NCI-H446 (cell line): ENCODE results near the gene DNM3.

Experiments used
- DNase-seq, 2 experiments: peaks; one replicate each; lab custom pipeline; 2025; lab: John Stamatoyannopoulos, UW

DNM3 gene

DNA sequence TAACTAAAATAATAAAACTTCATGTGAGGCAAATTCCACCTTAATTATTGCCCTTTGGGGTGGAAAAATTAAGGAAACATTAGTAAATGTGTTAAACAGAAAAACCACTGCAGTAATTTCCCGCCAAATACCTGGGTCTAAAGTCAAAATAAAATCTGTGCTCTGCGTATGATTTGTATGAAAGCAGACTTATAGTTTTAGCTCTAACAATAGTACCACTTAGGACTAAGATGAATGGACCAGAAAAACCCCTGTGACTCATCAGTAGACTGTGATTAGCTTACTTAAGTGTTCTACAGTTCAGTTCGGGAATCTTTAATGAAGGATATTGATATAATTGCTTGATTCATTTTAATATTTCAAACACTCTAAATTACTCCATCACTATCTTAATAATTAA is 555.9 kb downstream of the DNM3 start:
- DNase-seq: no peak

DNA sequence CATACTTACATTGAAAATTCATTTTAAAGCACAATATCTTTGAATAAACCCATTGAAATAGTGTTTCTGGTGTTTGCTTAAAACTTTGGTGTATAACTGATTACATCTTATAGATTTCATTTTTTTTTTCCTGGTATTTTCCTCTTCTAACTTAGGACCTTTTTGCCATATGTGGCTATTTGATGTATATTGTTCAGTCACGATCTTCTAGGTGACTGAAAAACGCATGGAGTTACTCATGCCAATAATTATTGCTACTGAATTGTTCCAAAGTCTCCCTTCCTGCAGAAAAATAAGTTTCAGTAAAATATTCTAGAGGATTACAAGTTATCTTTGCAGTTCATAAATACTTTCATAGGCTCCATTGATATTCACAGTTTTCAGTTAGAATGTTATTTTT is 556.3 kb downstream of the DNM3 start:
- no peak for DNase-seq

DNA sequence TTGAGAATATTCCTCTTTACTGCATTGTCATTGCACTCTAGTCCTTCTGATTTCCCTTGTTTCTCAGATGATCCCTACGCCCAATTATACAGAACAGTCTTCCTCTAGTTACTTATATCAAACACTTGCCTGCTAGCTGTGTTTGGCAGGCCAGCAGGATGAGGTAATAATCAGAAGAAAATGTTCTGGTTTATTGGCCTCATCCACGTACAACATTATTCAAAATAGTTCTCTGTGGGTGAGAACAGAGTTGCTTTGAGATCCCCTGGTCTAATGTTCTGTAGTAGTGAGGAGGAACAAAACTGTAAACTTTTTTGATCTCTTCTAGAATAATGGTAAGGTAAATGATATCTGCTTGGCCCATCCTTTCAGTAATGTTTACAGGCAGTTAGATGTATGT is 556.9 kb downstream of the DNM3 start:
- peak in 1 of 2 experiments; percentile 29 for DNase-seq

DNA sequence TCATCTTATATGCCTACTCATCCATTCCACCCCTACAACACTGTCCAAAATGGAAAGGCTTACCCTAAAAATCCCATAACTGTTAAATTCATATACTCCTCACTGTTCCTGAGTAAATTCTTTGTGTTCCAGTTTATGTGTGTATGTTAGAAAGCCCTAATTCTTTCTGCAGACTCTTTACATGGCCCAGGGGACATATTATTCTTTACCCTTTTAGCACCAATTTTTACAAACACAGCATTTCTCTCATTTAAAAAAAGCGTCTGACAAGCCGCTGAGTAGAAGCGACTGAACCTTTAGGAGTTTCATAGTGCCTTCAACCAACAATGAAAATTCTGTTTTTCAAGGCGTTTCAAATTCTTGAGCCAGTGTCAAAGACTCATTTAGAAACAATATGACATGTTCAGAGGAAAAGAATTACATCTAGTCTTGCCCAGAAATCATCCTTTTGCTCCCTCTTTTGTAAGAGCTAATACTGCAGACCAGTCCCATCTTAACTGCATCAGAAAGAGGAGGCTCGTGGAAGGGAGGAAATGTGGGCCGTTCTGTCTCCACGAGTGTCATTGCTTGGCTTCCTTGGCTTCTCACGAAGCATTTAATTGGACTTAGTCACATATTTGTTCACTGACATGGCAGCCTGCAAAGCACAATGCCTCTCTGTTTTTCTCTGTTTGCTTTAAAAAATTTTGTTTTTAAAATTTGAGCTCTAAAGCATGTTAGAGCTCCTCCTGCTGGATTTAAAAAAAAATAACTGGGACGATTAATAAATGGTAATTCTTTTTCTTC is 557.9 kb downstream of the DNM3 start:
- peak; percentile 87 to 88 for DNase-seq

DNA sequence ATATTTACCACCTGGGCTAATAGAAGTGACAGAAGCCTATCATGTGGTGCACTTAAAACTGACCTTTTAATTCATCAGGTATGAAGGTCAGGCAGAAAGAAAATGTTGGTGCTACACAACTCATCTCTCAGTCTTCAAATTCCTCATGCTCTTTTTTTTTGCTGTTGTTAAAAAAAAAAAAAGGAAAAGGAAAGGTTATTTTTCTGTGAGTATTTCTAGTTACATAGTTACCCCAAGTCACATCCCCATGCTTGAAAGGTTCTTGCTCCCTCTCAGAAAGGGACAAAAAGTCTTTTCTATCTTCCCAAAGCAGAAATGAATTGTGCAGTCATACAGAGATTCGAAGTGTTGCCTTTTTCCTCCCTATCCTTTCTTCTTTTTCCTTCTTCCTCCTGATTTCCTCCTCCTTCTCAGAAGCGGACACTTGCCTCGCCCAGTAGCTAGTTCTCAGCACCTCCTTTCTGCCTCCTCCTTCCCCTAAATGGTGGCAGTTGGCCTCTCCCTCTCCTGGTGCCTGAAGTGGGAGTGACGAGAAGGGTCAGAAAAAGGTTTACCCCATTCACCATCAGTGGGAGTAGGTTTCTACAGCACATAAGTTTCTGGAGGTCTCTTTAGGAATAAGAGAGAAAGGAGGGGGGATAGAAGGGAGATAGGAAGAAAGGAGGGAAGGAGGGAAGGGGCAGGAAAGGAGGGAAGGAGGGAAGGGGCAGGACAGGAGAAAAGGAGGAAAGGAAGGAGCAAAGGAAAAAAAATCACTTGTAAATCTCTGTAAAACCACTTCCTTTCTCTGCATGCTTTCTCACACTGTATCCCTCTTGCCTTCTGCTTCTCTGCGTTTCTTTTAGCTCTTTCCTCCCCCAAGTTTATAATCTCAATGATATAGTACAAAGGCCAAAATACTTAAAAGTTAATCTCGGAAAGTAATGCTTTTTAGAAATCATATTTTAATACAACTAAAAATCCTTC is 558.7 kb downstream of the DNM3 start:
- no peak for DNase-seq

DNA sequence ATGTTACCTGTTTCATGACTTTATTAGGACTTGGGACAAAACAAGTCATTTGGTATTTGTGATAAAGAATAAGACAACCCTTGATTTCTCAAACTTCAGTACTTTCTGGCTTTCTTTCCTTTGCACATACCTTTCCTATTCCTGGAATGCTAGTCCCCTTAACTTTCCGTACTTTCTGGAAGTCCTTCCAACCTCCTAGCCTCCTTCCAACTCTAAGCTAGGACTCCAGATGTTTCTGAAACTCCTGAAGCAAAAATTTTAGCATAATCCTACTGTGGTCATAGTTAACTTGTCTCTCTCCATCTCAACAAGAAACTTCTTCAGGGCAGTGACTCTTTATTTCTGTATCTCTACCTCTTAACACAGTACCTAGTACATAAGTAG is 559.4 kb downstream of the DNM3 start:
- DNase-seq: no peak

DNA sequence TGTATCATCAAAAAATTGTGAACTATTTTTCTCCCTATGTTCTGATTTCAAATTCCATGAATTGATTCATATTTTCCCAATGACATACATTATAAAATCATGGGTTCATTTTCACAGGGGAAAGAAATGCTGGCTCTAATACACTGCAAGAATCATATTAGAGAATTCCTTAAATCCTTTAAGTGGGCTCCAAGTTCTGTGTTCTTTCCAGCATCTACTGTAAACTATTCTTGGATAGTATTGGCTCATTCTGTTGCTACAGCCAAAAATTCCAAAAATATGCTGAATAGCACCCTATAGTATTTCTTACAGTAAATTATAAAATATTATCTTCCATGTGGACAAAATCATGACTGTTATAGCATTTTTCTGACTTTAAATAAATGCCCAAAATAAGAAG is 560.2 kb downstream of the DNM3 start:
- no peak for DNase-seq

DNA sequence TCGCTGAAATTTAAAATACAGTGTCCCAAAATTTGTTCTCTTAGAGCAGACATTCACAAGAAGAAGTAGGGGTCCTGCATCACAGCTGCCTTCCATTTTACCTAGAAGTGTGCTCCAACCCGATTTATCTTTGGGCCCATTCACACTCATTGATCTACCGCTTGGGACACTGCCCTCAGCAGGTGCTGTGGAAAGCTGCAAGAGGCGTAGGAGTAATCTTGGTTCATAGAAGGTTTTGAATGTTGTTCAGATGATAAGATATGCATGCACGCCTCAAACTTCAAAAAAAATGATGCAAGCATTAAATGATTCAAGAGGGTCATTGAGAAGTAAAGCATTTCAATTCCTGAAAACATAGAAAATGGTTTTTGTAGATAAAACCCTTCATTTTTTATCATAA is 560.6 kb downstream of the DNM3 start:
- DNase-seq: peak in 1 of 2 experiments; percentile 22

DNA sequence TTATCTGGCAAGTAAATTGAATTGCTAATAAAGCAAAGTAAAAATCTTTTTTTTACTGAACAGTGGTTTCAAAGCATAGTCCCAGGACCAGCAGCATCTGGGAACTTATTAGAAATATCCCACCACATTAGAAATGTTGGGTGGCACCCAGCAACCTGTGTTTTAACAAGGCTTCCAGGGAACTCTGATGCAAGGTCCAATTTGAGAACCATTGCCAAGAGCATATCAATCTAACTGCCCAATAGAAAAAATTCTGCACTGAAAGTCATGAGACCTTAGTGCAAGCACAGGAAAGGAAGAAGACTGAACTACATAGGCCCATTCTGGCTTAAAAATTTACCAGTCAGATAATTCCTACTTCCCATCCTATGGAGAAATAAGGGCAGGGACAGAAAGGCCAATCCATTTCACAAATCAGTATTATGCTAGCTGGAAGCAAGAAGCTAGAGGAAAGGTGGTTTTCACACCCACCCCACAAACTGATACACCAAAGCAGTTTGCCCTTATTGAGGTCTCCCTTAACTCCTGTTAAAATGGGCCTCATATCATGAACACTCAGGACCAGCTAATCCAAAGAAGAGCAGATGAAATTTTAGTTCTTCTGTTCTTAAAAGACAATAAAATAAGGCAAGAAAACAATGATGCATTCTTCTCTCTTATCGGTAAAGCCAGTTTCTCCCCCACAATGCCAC is 561.7 kb downstream of the DNM3 start:
- DNase-seq: peak in 1 of 2 experiments; percentile 13

DNA sequence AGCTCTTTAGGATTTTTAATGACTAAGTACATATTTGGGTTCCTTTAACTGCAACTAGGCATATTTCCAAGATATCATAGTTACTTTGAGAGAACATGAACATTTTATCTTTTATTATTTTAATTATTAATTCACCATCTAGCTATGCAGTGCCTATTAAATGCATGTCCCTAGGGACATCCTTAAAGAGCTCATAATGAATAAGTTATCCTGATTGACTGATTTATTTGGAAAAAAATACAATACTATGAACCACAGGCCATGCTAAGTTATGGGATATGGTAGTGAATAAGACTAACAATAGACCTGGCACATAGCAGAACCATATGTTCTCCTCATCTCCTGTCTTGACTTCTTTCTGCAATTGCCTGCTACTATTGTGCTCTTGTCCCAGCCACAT is 562.8 kb downstream of the DNM3 start:
- peak in 1 of 2 experiments; percentile 48 for DNase-seq

DNA sequence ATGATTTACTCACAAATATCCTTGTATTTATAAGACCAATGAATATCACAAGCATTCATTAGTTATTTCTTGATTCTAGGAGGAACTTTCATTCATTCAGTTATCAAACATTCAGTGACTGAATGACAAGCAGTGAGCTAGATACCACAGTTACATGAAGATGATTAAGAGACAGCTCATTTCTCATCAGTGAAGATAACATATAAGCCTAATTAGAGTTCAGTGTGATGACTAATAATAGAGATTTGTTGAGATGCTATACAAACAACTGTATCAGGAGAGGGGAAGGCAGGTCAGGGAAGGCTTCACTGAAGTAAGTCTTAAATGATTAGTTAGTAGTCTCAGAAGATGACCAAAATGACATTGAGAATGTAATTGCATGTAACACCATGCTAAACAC is 564.6 kb downstream of the DNM3 start:
- DNase-seq: no peak

DNA sequence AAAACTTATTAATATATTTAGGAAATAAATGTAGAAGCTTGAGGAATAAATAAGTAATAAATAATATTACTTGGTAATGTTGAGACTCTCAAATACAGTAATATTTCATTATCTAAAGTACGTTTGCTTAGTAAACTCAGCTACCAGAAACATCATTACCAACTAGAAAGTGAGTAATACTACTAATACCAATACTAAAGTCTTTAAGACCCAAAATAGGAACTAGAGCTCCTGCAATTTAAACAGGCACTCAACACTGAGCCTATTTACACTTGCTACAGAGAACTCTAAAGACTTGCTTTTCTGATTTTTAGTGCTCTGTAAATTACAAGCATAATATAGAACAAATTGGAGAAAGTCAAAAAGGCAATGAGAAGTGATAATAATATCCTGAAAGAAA is 565.7 kb downstream of the DNM3 start:
- DNase-seq: no peak

DNA sequence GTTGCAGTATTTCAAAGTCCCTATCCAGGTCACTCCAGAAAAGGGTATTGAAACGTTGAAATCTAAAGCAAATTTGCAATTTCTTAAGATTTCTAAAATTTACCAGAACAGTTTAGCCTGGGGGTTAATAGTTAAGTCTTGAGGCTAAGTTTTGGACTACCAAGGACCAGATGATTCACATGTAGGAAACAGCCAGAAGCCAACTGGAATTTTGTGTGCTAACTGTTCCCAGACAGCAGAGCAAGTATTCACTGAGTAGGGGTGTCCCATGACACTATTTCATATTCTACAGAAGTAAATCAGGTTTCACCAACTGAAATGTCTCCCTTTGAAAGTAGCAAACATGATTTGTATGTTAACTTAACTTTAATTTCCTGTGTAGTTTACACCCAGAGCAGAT is 567.7 kb downstream of the DNM3 start:
- DNase-seq: no peak

DNA sequence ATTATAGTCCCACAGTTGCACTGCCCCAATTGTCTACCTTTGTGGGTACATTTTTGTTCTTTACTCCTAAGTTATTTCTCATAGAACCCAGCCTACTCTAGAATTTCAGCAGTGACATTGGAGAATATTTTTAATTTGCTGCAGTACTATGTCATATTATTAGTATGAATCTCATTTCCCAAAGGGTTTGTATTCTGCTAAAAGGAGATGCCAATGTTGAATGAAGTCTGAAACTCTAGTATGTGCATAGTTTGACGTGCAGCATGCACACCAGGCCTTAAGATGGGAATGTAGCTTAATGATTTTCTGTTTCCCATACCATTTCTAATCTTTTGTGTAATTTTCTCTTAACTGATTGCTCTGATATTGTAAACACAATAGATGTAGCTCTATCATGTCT is 568.7 kb downstream of the DNM3 start:
- DNase-seq: no peak

DNA sequence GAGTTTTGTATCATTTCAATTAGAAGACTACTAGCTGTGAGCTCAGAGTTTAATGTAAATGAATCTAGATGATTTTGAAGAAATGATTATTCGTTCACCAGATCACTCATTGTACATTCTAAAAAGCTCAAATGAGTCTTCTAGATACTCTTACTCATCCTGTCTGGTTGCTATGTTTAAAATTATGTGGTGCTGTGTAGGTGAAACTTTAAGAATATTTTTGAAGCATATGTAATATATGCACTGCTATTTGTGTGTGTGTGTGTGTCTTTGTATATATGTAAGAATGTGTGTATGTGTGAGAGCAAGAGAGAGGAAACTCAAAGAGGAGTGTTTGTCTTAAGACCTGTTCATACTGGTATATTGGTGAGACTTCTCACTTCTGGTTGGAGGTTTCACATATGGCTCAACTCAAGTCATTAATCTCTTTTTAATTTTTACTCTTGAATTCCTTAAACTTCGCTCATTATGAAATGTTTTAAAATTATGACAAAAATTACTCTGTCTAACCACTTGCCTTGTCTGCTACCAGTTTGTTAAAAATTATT is 570.6 kb downstream of the DNM3 start:
- no peak for DNase-seq

DNA sequence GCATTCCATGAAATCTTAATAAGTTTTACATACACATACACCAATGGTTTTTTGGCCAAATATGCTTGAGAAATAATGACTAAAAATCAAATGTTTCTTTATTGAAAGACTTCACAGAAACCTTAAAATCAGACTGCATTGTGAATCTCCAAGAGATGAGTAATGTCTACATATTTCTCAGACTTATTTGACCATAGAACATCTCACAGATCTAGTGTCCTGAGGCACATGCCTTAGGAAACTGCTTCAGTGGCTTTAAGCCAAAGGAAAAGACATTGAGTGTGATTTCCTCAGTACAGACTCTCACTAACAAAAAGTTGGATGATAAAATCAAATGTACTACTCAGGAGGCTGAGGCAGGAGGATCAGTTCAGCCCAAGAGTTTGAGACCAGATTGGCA is 573.0 kb downstream of the DNM3 start:
- no peak for DNase-seq

DNA sequence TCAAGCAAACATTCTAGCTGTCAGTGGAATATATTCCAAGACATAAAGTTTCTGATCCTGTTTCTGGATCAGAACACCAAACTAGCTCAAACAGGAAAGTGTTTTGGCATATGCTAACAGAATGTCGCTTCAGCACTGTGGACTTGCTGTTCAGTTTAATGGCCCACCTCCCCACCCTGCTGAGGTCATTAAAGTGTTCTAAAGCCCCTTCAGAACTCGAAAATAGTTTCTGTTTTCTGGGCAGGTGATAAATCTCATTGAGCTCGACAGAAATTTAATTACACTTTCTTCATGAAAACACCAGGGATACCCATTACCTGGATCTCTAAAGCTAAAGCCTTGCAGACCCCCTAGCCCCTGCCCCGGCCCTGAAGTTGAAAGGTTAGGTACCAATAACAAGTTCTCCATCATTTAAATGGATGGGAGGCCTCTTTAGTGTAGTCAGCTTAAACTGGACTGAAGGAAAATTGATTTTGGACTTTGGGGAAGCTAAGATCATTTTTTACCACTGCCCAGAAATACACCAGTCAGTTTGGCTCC is 575.3 kb downstream of the DNM3 start:
- no peak for DNase-seq

DNA sequence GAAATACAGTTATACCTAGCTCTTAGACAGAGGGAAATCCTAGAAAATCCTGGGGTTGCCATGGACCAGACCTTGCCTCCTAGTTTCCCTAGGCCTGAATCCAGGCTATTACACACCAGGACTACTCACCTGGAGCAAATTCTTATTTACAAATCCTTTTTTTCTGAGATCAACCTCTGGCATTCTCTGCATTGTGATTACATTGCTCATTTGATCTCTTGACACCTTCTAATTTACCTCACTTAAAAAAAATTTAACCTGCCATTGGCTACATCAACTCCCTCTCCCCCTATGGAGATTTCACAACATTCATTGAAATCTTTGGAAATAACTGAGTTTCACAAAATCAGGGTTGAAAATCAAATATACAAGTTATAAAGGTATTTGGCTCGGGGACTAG is 576.3 kb downstream of the DNM3 start:
- no peak for DNase-seq

DNA sequence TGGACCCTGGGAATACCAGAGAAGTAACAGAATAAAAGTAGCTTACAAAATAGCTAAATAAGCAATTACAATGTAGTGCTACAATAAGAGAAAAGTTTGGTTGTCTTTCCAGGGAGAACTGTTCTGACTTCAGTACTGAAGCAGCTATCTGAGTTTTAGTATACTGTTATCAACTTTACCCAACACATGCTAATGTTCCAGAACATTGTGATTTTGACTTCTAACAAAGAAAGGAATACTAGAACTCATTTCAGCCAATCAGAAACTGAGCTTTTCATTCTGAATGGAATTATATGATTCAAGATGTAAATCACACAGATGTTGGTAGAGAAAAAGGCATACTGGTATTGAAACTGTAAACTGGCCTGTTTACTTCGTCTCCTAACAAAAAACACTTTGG is 579.1 kb downstream of the DNM3 start, which contains the start of gene C1orf105:
Gene C1orf105, plus strand, starts transcription at position 301 of the 400 bp plus-strand sequence. CDS start 201 bp downstream, outside the sequence.
- no peak for DNase-seq

DNA sequence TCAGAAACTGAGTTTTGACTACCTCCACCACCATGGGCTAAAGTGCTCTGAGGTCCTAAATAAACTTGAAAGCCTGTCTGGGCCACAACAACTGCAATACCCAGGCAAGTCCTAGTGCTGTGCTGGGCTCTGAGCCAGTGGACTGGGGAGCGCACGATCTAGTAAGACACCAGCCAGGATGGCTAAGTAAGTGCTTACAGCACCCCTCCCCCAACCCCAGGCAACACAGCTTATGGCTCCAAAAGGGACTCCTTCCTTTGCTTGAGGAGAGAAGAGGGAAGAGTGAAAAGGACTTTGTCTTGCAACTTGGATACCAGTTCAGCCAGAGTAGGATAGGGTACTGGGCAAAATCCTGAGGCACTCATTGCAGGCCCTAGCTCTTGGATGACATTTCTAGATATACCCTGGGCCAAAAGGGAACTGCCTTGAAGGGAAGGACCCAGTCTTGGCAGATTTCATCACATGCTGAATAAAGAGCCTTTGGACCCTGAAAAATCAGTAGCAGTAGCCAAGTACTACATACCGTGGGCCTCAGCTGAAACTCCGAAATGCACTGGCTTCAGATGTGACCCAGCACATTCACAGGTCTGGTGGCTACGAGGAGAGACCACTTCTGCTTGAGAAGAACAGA is 580.8 kb downstream of the DNM3 start:
- DNase-seq: peak; percentile 47 to 88

DNA sequence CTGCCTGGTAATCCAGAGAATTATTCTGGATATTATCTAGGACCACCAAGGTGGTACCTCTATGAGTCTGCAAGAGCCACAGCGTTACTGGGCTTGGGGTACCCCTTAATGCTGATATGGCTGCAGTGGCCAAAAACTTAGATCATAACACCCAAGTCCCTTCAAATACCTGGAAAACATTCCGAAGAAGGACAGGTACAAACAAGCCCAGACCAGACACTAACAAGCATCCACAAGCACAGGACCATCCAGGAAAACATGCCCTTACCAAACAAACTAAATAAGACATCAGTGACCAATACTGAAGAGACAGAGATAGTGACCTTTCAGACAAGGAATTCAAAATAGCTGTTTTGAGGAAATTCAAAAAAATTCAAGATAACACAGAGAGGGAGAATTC is 582.0 kb downstream of the DNM3 start:
- no peak for DNase-seq
